SKM-1 (cell line): ENCODE results near the gene CFAP97D2.

Source experiments
- DNase-seq: peaks from one replicate; lab custom pipeline; 2025; ENCODE audit not compliant: unreplicated experiment; lab: John Stamatoyannopoulos, UW

The CFAP97D2 gene

DNA sequence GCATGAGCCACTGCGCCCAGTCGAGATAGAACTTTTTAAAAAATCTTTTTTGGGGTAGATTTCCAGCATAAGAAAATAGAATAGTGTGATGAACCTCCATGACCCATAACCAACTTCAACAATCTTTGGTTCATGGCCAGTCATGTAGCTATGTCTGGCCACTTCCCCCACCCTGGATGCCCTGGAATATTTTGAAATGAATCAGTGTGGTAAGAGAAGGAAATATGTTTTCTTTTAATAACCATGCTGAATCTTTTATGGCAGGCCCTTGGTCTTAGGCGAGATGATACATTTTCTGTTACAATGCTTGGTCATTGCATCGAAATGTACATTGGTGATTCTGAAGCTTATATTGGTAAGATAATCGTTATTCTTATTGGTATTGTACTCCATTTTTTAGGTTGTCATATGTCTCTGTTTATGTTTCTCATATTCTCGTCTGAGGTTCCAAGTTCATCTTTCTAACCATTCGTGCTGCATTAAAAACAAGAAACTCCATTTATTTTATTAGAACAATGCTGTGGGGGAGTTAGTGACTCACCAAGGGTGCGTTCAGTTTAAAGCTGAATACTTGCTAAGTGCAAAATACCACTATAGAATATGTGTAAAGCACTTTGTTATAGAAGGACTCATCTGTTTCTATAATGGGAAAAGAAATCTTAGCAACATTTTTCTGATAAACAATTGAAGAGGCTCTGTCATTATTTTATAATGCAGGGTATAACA, 86.0 kb downstream of the CFAP97D2 start:
- DNase-seq = no peak

DNA sequence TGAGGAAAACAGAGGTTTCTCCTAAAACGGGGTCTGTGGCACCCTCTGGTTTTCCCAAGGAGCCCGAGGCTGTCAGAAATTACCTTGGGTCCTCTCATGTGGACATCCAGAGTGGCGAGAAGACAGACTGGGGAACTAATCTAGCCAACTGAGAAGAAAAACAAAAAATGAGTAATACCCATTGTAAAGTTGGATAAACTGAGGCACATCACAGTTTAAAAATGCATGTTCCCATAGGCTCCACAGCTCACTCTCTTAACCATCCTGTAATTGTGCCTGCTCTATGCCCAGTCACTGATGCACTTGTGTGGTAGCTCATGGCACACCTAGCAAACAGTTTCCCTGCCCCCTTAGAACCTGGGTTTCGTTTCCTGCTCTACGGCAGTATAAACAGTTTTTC, 87.2 kb downstream of the CFAP97D2 start:
- DNase-seq = no peak

DNA sequence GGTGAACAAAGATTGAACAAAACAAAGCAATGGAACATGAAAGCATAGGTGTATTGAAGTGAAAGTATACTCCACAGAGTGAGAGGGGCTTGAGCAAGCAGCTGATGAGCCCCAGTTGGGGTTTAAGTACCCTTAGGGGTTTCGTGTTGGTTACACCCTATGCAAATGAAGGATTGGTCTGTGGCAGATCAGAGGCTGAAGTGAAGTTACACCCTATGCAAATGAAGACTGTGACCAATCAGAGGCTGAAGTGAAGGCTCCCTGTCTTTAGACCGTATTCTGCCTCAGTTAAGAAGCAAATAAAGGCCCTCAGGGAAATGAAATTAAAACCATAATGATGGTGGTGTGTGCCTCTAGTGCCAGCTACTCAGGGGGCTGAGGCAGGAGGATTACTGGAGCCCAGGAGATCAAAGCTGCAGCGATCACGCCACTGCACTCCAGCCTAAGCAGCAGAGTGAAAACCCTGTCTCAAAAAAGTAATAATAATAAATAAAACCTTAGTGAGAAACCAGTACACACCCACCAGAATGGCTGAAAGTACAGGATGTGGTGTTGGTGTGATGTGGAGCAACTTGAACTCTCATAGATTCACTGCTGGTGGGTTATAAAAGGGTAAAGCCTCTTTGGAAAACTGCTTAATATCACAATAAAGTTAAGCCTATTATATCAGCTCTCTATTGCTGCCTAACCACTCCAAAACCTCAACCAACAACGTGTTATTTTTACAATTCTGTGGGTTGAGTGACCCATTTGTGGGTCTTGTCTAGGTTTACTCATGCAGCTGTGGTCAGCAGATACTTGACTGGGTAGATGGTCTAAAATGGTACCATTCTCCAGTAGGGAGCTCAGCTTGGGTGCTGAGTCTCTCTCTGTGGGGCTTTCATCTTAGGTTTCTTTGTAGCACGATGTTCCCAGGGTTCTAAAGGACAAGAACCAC, 89.6 kb downstream of the CFAP97D2 start:
- no peak for DNase-seq

DNA sequence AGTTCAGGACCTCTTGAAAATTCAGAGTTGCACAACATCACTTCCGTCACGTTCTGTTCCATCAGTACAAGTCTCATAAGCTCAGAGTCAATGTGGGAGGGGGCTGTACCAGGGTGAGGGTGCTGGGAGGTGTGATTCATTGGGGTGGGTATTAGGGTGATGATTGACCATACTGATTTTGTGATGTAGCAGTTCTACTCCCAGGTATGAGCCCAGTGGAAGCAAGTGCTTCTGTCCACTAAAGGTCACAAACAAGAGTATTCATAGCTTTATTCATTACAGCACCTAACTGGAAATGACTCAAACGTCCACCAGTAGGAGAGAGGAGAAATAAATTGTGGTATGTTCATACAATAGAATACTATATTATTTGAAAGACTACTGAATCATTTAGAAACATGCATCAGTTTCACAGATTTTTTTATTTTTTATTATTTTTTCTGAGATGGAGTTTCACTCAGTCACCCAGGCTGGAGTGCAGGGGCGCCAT, 90.3 kb downstream of the CFAP97D2 start:
- no peak for DNase-seq
